PC-9 (cell line): ENCODE data around the gene CHST14. TPM values are rescaled to one million over a fixed set of nuclear protein-coding genes. Genes with fewer than 3 reads are reported as not detected.

Experiments
- BruUV-seq: library from RNA; stranded (reverse); fragments of 400-500 nt; replicated peaks from 2 replicates; lab custom pipeline; 2021; lab: Mats Ljungman, UMichigan
- CTCF ChIA-PET: fragments of 300-600 bp; sonication (Branson Sonifier 250); formaldehyde crosslinking; loops from one replicate; lab custom pipeline; 2022; ENCODE audit warnings: antibody characterized with exemption; lab: Charles Lee
- POLR2A ChIA-PET: fragments of 300-600 bp; sonication (Branson Sonifier 250); formaldehyde crosslinking; loops from one replicate; lab custom pipeline; 2022; ENCODE audit warnings: antibody characterized with exemption; ENCODE audit not compliant: unreplicated experiment; lab: Charles Lee
- DNase-seq, 2 experiments: peaks; one replicate each; pipeline versions ENCODE4 v3.0.0 to v3.0.0-alpha.2; 2015 to 2022; ENCODE audit warnings: mixed read lengths in 1 of 2
- H2AFZ ChIP-seq: fragments of 200-600 bp; sonication (generic); 2 replicates; pipeline ENCODE4 v1.8.1; 2017; ENCODE audit warnings: antibody characterized with exemption
- H3F3A ChIP-seq: fragments of 200-600 bp; sonication (generic); 2 replicates; pipeline ENCODE4 v1.8.1; 2017; ENCODE audit warnings: antibody characterized with exemption, mild to moderate bottlenecking, low read depth; ENCODE audit not compliant: insufficient read depth
- H3K27ac ChIP-seq: fragments of 200-600 bp; sonication (generic); 2 replicates; pipeline ENCODE4 v1.6.1; 2016; ENCODE audit warnings: mixed run types
- H3K27me3 ChIP-seq: fragments of 200-600 bp; sonication (generic); 2 replicates; pipeline ENCODE4 v1.6.1; 2016; ENCODE audit warnings: low read depth, mixed run types; ENCODE audit not compliant: insufficient read depth
- H3K36me3 ChIP-seq: fragments of 200-600 bp; sonication (generic); 2 replicates; pipeline ENCODE4 v1.6.1; 2016; ENCODE audit warnings: low read depth, mixed run types
- H3K4me1 ChIP-seq: fragments of 200-600 bp; sonication (generic); replicated peaks from 2 replicates; pipeline ENCODE4 v1.6.1; 2016; ENCODE audit warnings: mixed run types; ENCODE audit not compliant: insufficient read depth
- H3K4me2 ChIP-seq: fragments of 200-600 bp; sonication (generic); 2 replicates; pipeline ENCODE4 v1.6.1; 2017; ENCODE audit warnings: mixed run types
- H3K4me3 ChIP-seq: fragments of 200-600 bp; sonication (generic); 2 replicates; pipeline ENCODE4 v1.6.1; 2016; ENCODE audit warnings: mixed run types
- H3K79me2 ChIP-seq: fragments of 200-600 bp; sonication (generic); 2 replicates; pipeline ENCODE4 v1.6.1; 2017; ENCODE audit warnings: low read depth, mixed run types
- H3K9me2 ChIP-seq: fragments of 200-600 bp; sonication (generic); 2 replicates; pipeline ENCODE4 v1.8.1; 2017; ENCODE audit warnings: mild to moderate bottlenecking; ENCODE audit not compliant: insufficient read depth
- H3K9me3 ChIP-seq: fragments of 200-600 bp; sonication (generic); 2 replicates; pipeline ENCODE4 v1.8.1; 2016; ENCODE audit warnings: low read depth; ENCODE audit not compliant: insufficient read depth
- H4K20me1 ChIP-seq: fragments of 200-600 bp; sonication (generic); 2 replicates; pipeline ENCODE4 v1.8.1; 2017; ENCODE audit not compliant: insufficient read depth
- CTCF ChIP-seq: fragments of 200-600 bp; sonication (generic); conservative IDR thresholded peaks from 2 replicates; pipeline ENCODE4 v1.6.1; 2017; ENCODE audit warnings: mixed run types, antibody characterized with exemption, mild to moderate bottlenecking, moderate library complexity
- EZH2 ChIP-seq: fragments of 200-600 bp; sonication (generic); IDR thresholded peaks from 2 replicates; pipeline ENCODE4 v1.8.0; 2017; ENCODE audit warnings: antibody characterized with exemption, low read depth
- intact Hi-C: fragments of 100-400 bp; cut with micrococcal nuclease; formaldehyde crosslinking; loops from one replicate; pipeline ENCODE4 v1.10.0; 2022; ENCODE audit not compliant: unreplicated experiment
- total RNA-seq: library from RNA; stranded (reverse); gene quantifications from 2 replicates; pipeline ENCODE4 v1.2.3, GENCODE V29; 2021

CHST14 gene
- total RNA-seq, 1 experiment from 2014 or later: 34.3 TPM

DNA sequence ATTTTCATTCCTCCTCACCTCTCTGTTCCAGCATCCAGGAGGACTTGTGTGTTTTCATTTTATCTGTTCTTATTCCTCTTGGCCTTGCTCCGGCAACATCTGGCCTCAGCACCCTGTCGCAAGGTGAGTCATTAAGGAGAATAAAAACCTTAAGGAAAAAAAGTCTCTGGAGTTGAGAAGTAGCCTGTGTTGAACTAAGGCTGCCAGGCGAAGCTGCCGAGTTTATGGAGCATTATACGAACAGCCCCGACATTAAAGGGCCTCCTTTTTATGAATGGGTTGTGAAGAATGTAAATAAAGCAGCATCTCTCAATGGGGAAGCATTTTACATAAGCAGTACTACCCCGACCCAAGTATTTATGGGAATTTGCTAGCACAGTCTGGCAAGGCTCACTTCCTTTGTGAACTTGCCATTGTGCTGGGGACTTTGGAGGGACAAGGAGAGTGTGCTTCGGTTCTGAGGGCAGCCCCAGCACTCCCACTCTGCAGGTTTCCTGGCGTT, 25.3 kb upstream of the CHST14 start:
- Histone ChIP-seq H3K79me2 (peaks cover 66% of the 10 kb centered on the region), H3K27me3 (no peaks in the 10 kb centered on the region), H3K36me3 (no peaks in the 10 kb centered on the region), H3K9me2 (no peaks in the 10 kb centered on the region), H3K27ac (no peak overlapping the region), H4K20me1 (peaks cover 6% of the 10 kb centered on the region), H3F3A (no peaks in the 10 kb centered on the region), H3K4me1 (no peaks in the 10 kb centered on the region), H3K4me3 (no peak overlapping the region), H3K4me2 (no peak overlapping the region), H3K9me3 (no peaks in the 10 kb centered on the region), H2AFZ (no peak overlapping the region)
- ChIA-PET CTCF (no interaction called here), POLR2A (interaction anchor here (0.5 to 0.7 kb wide), 2 partner anchors 20 to 331 kb away, joined by 3 read pairs; no protein-coding TSS in a partner anchor)
- TF ChIP-seq EZH2 (no peak), CTCF (no peak)
- no TSS peak for BruUV-seq
- DNase-seq: no peak
- intact Hi-C loops: no loop called here

DNA sequence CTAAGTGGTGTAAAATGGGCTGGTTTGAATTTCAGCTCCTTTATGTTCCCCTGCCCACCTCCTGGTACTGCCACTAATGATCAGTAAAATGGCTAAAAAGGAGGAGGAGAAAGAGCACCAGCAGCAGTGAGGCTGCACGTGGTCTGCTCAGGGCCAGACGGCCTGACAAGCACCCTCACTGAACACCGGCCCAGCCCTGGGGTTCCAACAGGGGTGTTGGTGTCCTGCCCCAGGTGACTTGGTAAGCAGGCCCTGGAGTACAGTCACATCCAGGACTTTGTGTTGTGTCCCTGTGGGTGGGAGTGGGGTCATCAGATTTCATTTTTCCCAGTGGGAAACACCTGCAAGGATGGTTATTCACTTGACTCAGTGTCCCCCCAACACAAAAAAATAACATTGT, 24.6 kb upstream of the CHST14 start:
- no TSS peak for BruUV-seq
- Histone ChIP-seq H3K9me3 (no peaks in the 10 kb centered on the region), H3K27me3 (no peaks in the 10 kb centered on the region), H3K4me2 (no peak overlapping the region), H3K4me1 (no peaks in the 10 kb centered on the region), H4K20me1 (peaks cover 6% of the 10 kb centered on the region), H3K4me3 (no peak overlapping the region), H3K79me2 (peaks cover 70% of the 10 kb centered on the region), H3K9me2 (no peaks in the 10 kb centered on the region), H3K27ac (no peak overlapping the region), H3K36me3 (no peaks in the 10 kb centered on the region), H2AFZ (no peak overlapping the region), H3F3A (no peaks in the 10 kb centered on the region)
- intact Hi-C loops: no loop called here
- DNase-seq: no peak
- POLR2A ChIA-PET: interaction anchor here (0.6 to 0.7 kb wide), 2 partner anchors 20 to 73 kb away, joined by 3 read pairs; no protein-coding TSS in a partner anchor
- CTCF ChIA-PET: no interaction called here
- TF ChIP-seq EZH2 (no peak), CTCF (no peak)

DNA sequence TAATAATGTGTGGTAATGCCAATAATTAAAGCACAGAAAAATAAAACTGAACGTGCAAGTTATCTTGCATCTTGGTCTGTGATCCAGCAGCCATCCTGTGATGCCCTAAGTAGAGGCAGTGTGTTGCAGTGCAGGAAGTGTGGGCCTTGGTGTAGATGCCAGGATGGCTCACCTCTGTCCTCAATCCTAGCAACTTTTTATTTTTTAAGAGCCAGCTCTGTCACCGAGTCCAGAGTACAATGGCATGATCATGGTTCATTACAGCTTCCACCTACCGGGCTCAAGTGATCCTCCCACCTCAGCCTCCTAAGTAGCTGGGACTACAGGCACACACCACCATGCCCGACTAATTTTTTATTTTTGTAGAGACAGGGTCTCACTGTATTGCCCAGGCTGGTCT, 22.4 kb upstream of the CHST14 start:
- Histone ChIP-seq H3K27me3 (no peaks in the 10 kb centered on the region), H3K27ac (no peak overlapping the region), H3K36me3 (no peaks in the 10 kb centered on the region), H3K9me3 (no peaks in the 10 kb centered on the region), H3K4me2 (no peak overlapping the region), H3K9me2 (no peaks in the 10 kb centered on the region), H3K4me1 (no peaks in the 10 kb centered on the region), H4K20me1 (no peaks in the 10 kb centered on the region; the same call in none of the 2 replicates), H3K79me2 (peaks cover 72% of the 10 kb centered on the region), H3K4me3 (no peak overlapping the region), H2AFZ (no peak overlapping the region), H3F3A (no peaks in the 10 kb centered on the region)
- ChIA-PET POLR2A (no interaction called here), CTCF (no interaction called here)
- DNase-seq: no peak
- no peak for TF ChIP-seq EZH2
- TF ChIP-seq CTCF: no peak
- BruUV-seq: no TSS peak
- intact Hi-C loops: no loop called here
